GM13976 (cell line): ENCODE data around the gene MYT1.

ENCODE experiments used
- DNase-seq: peaks from one replicate; pipeline ENCODE4 v3.0.0; 2012; ENCODE audit warnings: low spot score
- in situ Hi-C: fragments of 300-500 bp; cut with MboI; formaldehyde crosslinking; loops from one replicate; pipeline ENCODE4 v1.12.0; 2022; ENCODE audit warnings: low sequenced_read_pairs, mixed read lengths, inconsistent platforms; ENCODE audit not compliant: unreplicated experiment
- TF ChIP-seq, protein P1 (sequence below): IDR thresholded peaks from 2 replicates; pipeline ENCODE4 v1.5.1; 2012; ENCODE audit warnings: borderline replicate concordance, mild to moderate bottlenecking; ENCODE audit not compliant: insufficient read depth; ENCODE audit errors: extremely low read depth, missing control alignments, control extremely low read depth

MYT1 gene

DNA sequence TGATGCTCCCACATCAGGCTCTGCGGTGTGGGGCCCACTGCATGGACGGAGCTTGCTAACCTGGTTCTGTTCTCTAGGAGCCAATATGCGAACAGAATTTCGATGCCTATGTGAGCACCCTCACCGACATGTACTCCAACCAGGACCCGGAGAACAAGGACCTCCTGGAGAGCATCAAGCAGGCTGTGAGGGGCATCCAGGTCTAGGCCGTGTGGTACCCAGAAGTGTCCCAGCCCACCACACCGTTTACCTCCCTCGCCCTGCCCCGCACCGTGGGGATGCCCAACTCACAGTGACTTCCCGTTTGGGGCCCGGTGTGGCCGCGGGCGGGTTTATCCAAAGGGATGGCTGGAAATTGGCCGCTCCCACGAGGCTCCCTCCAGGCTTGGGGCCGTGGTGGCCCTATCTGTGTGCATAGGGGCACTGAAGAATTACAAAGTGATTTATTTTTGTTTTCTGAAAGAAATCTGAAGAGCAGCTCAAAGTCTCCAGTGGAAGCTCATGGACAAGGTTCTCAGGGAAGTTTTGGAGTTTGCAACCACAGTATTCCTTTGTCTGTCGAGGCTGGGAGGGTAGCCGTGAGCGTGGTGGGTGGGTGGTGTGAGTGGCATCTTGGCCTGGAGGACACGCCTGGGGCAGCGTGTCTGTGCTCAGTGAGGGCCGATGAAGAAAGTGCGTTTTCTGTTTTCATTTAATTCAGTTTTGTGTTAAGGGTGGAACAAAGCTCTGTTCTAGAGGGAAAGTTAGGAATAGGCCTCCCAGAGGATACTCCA is 76.2 kb downstream of the MYT1 start:
- TF ChIP-seq, protein P1, sequence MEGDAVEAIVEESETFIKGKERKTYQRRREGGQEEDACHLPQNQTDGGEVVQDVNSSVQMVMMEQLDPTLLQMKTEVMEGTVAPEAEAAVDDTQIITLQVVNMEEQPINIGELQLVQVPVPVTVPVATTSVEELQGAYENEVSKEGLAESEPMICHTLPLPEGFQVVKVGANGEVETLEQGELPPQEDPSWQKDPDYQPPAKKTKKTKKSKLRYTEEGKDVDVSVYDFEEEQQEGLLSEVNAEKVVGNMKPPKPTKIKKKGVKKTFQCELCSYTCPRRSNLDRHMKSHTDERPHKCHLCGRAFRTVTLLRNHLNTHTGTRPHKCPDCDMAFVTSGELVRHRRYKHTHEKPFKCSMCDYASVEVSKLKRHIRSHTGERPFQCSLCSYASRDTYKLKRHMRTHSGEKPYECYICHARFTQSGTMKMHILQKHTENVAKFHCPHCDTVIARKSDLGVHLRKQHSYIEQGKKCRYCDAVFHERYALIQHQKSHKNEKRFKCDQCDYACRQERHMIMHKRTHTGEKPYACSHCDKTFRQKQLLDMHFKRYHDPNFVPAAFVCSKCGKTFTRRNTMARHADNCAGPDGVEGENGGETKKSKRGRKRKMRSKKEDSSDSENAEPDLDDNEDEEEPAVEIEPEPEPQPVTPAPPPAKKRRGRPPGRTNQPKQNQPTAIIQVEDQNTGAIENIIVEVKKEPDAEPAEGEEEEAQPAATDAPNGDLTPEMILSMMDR = no peak
- in situ Hi-C loops = no loop called here
- DNase-seq = no peak

DNA sequence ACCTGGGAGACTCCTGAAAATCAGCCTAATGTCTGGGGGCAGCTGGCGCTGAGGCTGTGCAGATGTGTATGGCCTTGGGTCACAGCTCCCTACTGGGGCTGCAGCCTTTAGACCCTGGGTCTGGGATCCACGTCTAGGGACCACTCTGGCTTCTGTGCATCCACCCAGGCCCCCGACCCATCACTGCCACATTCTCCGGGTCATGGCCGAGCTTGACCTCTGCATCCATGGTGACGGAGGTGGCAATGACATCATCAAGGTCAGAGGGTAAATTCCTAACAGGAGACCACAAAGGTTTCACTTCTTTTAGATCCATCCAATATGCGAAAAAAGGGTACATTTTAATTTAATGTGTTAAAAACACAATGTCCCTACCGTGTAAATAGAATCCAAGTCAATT is 76.8 kb downstream of the MYT1 start:
- TF ChIP-seq, protein P1 = no peak
- no peak for DNase-seq
- in situ Hi-C loops = no loop called here

GRCh38 chr20:64242003-64242796 is 77.9 kb downstream of the MYT1 start:
- DNase-seq = no peak
- TF ChIP-seq, protein P1 = no peak
- in situ Hi-C loops = no loop called here

- in situ Hi-C loops = no loop called here
- TF ChIP-seq, protein P1 = no peak
- no peak for DNase-seq
Observed at GRCh38 chr20:64242797-64243475, 78.7 kb downstream of the MYT1 start.

- in situ Hi-C loops = no loop called here
- DNase-seq = no peak
- TF ChIP-seq, protein P1 = no peak
Observed at GRCh38 chr20:64244281-64244805, 80.1 kb downstream of the MYT1 start.

DNA sequence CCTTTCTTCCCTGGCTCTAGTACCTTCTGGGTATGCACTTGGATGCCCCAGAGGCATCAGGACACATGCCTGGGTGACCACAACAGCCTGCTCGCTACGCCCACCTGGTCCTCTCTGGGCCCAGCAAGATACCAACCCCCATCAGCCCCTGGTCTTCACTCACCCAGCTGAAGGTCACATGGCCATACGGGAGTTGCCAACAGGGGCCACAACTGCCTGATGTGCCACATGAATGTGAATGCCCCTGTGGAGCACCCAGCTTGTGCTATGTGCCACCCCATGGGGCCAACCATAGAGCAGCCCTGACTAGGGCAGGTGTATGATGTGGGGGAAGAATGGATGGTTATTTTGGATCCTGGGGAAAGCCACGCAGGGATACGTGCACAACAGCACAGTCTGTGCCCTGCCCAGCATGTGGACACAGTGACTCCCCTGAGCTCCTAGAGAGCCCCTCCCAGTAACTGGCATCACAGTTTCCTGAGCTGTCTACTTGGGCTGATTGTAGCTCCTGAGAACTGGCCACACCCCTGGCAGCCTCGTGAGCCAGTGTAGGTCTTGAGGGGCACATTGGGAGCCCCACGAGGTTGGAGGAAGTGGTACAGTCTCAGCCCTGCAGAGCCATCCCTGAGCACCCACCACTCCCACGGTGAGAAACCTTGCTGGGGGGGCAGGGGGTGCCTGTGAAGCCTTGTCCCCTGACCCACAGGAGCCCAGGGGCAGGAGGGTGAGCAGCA is 80.8 kb downstream of the MYT1 start:
- in situ Hi-C loops = no loop called here
- TF ChIP-seq, protein P1 = no peak
- DNase-seq = no peak
